Kidney epithelial cell (primary cell): Measurements from ENCODE around the gene OPRL1. TPM values are rescaled to one million over a fixed set of nuclear protein-coding genes. Genes with fewer than 3 reads are reported as not detected.

Experiments
- DNase-seq: peaks from one replicate; pipeline ENCODE4 v3.0.0-alpha.2; 2010; ENCODE audit warnings: low read depth
- H3K27me3 ChIP-seq: 2 replicates; pipeline ENCODE4 v1.6.0; 2011; ENCODE audit warnings: low read length; ENCODE audit not compliant: control insufficient read depth, insufficient read depth
- H3K36me3 ChIP-seq: 2 replicates; pipeline ENCODE4 v1.5.1; 2011; ENCODE audit warnings: low read length; ENCODE audit not compliant: control insufficient read depth, insufficient read depth
- H3K4me3 ChIP-seq: 2 replicates; pipeline ENCODE4 v1.5.1; 2011; ENCODE audit warnings: low read depth, mild to moderate bottlenecking, control low read depth, low read length
- CTCF ChIP-seq: IDR thresholded peaks from 2 replicates; pipeline ENCODE4 v1.5.1; 2011; ENCODE audit warnings: mild to moderate bottlenecking, moderate library complexity, low read length, control low read depth, inconsistent platforms; ENCODE audit not compliant: insufficient read depth, poor library complexity, severe bottlenecking
- total RNA-seq: library from RNA; depleted of rRNA; stranded (reverse); fragments of >200 nt; gene quantifications from 2 replicates; pipeline ENCODE4 v1.2.3, GENCODE V29; 2015

OPRL1 gene
- total RNA-seq, 1 donor from 2014 or later: 0.21 TPM

DNA sequence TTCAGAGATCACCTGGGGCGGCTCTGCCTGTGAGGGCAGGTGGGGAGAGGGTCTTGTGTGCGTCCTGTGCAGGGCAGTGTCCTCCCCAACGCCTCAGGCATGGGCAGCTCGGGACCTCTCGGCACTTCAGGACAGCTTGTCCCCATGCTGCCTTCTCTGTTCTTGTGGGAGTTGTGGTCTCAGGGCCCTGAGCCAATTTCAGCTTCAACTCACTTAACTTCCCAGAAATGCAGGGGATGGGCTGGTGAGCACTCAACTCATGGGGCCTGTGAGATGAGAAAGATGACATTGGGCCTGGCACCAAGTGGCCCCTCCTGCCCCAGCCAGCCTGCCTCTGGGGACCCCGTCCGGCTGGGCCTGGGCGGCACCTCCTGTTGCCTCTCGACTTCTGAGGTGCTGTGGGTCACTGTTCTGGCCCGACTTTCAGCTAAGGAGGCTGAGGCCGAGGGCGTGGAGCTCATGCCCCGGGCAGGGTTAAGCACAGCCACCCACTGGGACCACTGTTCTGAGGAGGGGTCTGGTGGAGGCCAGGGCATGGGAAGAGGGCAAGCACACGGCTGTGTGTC is 7.3 kb upstream of the OPRL1 start:
- no peak for TF ChIP-seq CTCF
- DNase-seq: no peak
- no peaks in the 10 kb centered on the region for H3K36me3 ChIP-seq
- H3K27me3 ChIP-seq: no peaks in the 10 kb centered on the region
- H3K4me3 ChIP-seq: no peak overlapping the region

DNA sequence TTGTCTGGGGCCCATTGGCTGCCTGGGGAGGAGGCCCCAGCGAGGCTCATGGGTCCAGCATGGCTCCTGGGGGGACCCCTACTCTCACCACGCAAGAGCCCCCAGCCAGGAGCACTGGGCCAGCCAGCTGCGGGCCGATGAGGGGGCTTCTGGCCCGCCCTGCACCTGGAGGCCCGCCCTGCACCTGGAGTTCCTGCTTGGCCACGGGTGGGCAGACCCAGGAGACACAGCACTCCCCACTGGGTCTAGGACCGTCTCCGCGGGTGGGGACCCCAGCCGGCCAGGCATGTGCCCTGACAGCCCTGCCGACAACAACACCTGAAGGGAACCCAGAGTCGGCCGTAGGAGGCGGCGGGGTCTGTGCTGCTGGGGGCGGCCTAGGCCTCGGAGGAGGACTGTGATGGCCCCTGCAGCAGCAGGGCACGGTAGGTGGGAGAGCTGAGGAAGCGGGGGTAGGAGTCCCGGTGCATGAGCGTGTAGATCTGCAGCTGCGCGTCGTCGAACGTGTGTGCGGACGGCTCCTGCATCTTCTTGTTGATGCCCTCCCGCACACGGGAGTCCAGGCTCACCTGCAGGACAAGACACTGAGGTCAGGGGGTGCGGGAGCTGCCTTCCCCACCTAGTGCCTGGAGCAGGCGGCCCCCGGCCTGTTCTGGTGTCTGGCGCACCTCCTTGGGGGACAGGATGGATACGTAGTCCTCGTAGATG is 6.3 kb upstream of the OPRL1 start:
- DNase-seq: no peak
- Histone ChIP-seq H3K4me3 (no peak overlapping the region), H3K27me3 (no peaks in the 10 kb centered on the region), H3K36me3 (no peaks in the 10 kb centered on the region)
- no peak for TF ChIP-seq CTCF

- DNase-seq: no peak
- no peak for TF ChIP-seq CTCF
- H3K4me3 ChIP-seq: no peak overlapping the region
- no peaks in the 10 kb centered on the region for H3K27me3 ChIP-seq
- no peaks in the 10 kb centered on the region for H3K36me3 ChIP-seq
Measured at GRCh38 chr20:64074184-64074789, 5.6 kb upstream of the OPRL1 start.

GRCh38 chr20:64074963-64075362 is 4.9 kb upstream of the OPRL1 start:
- Histone ChIP-seq H3K27me3 (no peaks in the 10 kb centered on the region), H3K4me3 (no peak overlapping the region), H3K36me3 (no peaks in the 10 kb centered on the region)
- DNase-seq: no peak
- TF ChIP-seq CTCF: no peak

DNA sequence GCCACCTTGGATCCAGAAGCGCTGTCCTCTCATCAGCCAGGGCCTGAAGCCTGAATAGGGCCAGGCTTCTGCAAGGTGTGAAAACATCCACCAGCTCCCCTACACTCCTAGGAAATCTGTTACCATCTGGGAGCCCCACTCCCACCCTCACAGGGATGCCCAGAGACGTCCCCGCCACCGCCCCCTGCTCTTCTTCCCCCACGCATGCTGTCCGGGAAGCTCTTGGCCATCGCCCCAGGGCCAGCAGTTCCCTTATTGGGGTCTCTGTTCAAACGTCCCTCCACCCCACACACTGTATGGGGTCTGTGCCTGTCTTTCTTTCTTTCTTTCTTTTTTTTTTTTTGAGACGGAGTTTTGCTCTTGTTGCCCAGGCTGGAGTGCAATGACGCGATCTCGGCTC is 4.3 kb upstream of the OPRL1 start:
- no peak for DNase-seq
- no peak for TF ChIP-seq CTCF
- H3K4me3 ChIP-seq: no peak overlapping the region
- no peaks in the 10 kb centered on the region for H3K36me3 ChIP-seq
- H3K27me3 ChIP-seq: no peaks in the 10 kb centered on the region
